Stimulated activated CD8-positive, alpha-beta memory T cell treated with anti-CD3 and anti-CD28 coated beads, Interleukin-4, amount 100 ng/mL, for 24 hours (primary cell): ENCODE measurements around the gene TRIM7.
"Not testable (repeated sequence)": the region's sequence is repeated elsewhere in the genome, so short reads cannot be mapped to it uniquely, and the experiment has no call there.

Experiments
- DNase-seq: peaks from one replicate; pipeline ENCODE4 v3.0.0-alpha.2; 2020; ENCODE audit warnings: low read depth

TRIM7 gene

GRCh38 chr5:181212934-181213333 lies 7.9 kb upstream of the TRIM7 start:
- no peak for DNase-seq

GRCh38 chr5:181212080-181212479 lies 7.1 kb upstream of the TRIM7 start:
- DNase-seq = no peak

- DNase-seq = no peak
These were observed 6.2 kb upstream of the TRIM7 start for GRCh38 chr5:181211208-181211607.

- DNase-seq = not testable (repeated sequence)
These were observed 5.7 kb upstream of the TRIM7 start for GRCh38 chr5:181210698-181211097.

- DNase-seq = not testable (repeated sequence)
These were observed 5.2 kb upstream of the TRIM7 start for GRCh38 chr5:181210148-181210547.

- not testable (repeated sequence) for DNase-seq
These were observed 4.0 kb upstream of the TRIM7 start for GRCh38 chr5:181209006-181209405.

- no peak for DNase-seq
These were observed 2.9 kb upstream of the TRIM7 start for GRCh38 chr5:181207960-181208253.

- peak; percentile 76 for DNase-seq
These were observed 2.4 kb upstream of the TRIM7 start for GRCh38 chr5:181207214-181207959.

GRCh38 chr5:181205761-181206649 lies 1.0 kb upstream of the TRIM7 start:
- no peak for DNase-seq

- no peak for DNase-seq
These were observed 727 bp downstream of the TRIM7 start for GRCh38 chr5:181204113-181204825.

- DNase-seq = no peak
These were observed 1.3 kb downstream of the TRIM7 start for GRCh38 chr5:181203777-181204112.

- DNase-seq = no peak
These were observed 1.8 kb downstream of the TRIM7 start for GRCh38 chr5:181203093-181203711.

- DNase-seq = no peak
These were observed 4.2 kb downstream of the TRIM7 start for GRCh38 chr5:181200816-181201215.

GRCh38 chr5:181199881-181200638 lies 4.9 kb downstream of the TRIM7 start:
- DNase-seq = no peak

GRCh38 chr5:181198905-181199519 lies 6.0 kb downstream of the TRIM7 start:
- no peak for DNase-seq

- DNase-seq = no peak
These were observed 6.8 kb downstream of the TRIM7 start for GRCh38 chr5:181198106-181198685.

- no peak for DNase-seq
These were observed 7.6 kb downstream of the TRIM7 start for GRCh38 chr5:181197326-181197951.

GRCh38 chr5:181195249-181195761 lies 9.7 kb downstream of the TRIM7 start:
- no peak for DNase-seq

GRCh38 chr5:181194489-181195248 lies 10.3 kb downstream of the TRIM7 start:
- no peak for DNase-seq
